ENCODE data around the gene ITGA4. TPM values are rescaled to one million over a fixed set of nuclear protein-coding genes. Genes with fewer than 3 reads are reported as not detected.
"Not testable (repeated sequence)": the region's sequence is repeated elsewhere in the genome, so short reads cannot be mapped to it uniquely, and the experiment has no call there.

The ITGA4 gene
- total RNA-seq, 3 donors from 2014 or later = 6.7 to 12.5 (median 11.7) TPM

DNA sequence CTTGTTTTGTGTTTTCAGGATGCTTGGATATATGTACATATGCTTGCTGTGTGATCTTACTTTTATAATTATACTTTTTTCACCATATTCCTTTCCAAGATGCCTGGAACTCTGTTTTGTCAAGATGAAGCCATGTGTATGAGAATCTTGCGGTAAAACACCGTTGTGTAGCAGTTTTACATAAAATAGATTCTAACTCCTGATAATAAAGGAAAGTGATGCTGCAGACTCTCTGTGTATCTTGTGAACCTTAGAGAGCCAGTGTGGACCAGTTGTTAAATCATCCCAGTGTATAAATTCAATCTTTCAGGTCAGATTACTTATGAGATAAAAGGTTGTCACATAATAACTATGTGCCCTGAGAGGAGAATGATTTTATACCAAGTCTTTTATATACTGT is 12.5 kb upstream of the ITGA4 start:
- Histone ChIP-seq H3K27ac (no peak overlapping the region), H3K36me3 (no peaks in the 10 kb centered on the region), H3K4me3 (no peak overlapping the region), H3K4me1 (no peaks in the 10 kb centered on the region), H3K9me3 (no peaks in the 10 kb centered on the region), H3K27me3 (no peaks in the 10 kb centered on the region)
- TF ChIP-seq POLR2AphosphoS5 (IDR thresholded peaks at IDR 0.05) (no peak), POLR2A (IDR thresholded peaks at IDR 0.05) (no peak), CTCF (IDR thresholded peaks at IDR 0.05) (no peak)
- intact Hi-C loops (cut with DNase I; ENCODE audit: low total_unique reads) = no loop called here
- no peak for DNase-seq (ENCODE audit: low spot score in 2 of 2)

- Histone ChIP-seq H3K4me1 (no peaks in the 10 kb centered on the region), H3K9me3 (no peaks in the 10 kb centered on the region), H3K27ac (no peak overlapping the region), H3K4me3 (no peak overlapping the region), H3K27me3 (no peaks in the 10 kb centered on the region), H3K36me3 (no peaks in the 10 kb centered on the region)
- DNase-seq (ENCODE audit: low spot score in 2 of 2) = no peak
- TF ChIP-seq POLR2AphosphoS5 (IDR thresholded peaks at IDR 0.05) (no peak), POLR2A (IDR thresholded peaks at IDR 0.05) (no peak), CTCF (IDR thresholded peaks at IDR 0.05) (no peak)
- intact Hi-C loops (cut with DNase I; ENCODE audit: low total_unique reads) = no loop called here
These were observed 10.2 kb upstream of the ITGA4 start for GRCh38 chr2:181446985-181447384.

- intact Hi-C loops (cut with DNase I; ENCODE audit: low total_unique reads); H3K27me3 ChIP-seq; H3K36me3 ChIP-seq; H3K4me3 ChIP-seq; DNase-seq (ENCODE audit: low spot score in 2 of 2); H3K27ac ChIP-seq; H3K9me3 ChIP-seq; H3K4me1 ChIP-seq: not testable (repeated sequence)
These were observed 7.9 kb upstream of the ITGA4 start for GRCh38 chr2:181449278-181449677.

- H3K27ac ChIP-seq = no peak overlapping the region
- H3K4me3 ChIP-seq = no peak overlapping the region
- H3K27me3 ChIP-seq = peaks cover 2 to 7% of the 10 kb centered on the region in 2 donors
- intact Hi-C loops (cut with DNase I; ENCODE audit: low total_unique reads) = no loop called here
- TF ChIP-seq POLR2AphosphoS5 (IDR thresholded peaks at IDR 0.05) (no peak), POLR2A (IDR thresholded peaks at IDR 0.05) (no peak), CTCF (IDR thresholded peaks at IDR 0.05) (no peak)
- no peaks in the 10 kb centered on the region for H3K36me3 ChIP-seq
- H3K4me1 ChIP-seq = no peaks in the 10 kb centered on the region
- no peak for DNase-seq (ENCODE audit: low spot score in 2 of 2)
- no peaks in the 10 kb centered on the region for H3K9me3 ChIP-seq
These were observed 2.3 kb upstream of the ITGA4 start for GRCh38 chr2:181454686-181455450.

DNA sequence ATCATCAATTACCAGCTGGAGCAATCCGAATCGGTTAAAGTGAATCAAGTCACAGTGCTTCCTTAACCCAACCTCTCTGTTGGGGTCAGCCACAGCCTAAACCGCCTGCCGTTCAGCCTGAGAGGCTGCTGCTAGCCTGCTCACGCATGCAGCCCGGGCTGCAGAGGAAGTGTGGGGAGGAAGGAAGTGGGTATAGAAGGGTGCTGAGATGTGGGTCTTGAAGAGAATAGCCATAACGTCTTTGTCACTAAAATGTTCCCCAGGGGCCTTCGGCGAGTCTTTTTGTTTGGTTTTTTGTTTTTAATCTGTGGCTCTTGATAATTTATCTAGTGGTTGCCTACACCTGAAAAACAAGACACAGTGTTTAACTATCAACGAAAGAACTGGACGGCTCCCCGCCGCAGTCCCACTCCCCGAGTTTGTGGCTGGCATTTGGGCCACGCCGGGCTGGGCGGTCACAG is 496 bp upstream of the ITGA4 start:
- H3K27ac ChIP-seq = peak overlapping the region; percentile 3 to 78
- TF ChIP-seq CTCF (IDR thresholded peaks at IDR 0.05) (no peak), POLR2A (IDR thresholded peaks at IDR 0.05) (no peak), POLR2AphosphoS5 (IDR thresholded peaks at IDR 0.05) (no peak)
- no peaks in the 10 kb centered on the region for H3K4me1 ChIP-seq
- intact Hi-C loops (cut with DNase I; ENCODE audit: low total_unique reads) = no loop called here
- peaks cover 2 to 7% of the 10 kb centered on the region in 2 donors for H3K27me3 ChIP-seq
- H3K36me3 ChIP-seq = no peaks in the 10 kb centered on the region
- peak in 1 of 2 donors; percentile 23 for DNase-seq (ENCODE audit: low spot score in 2 of 2)
- H3K9me3 ChIP-seq = no peaks in the 10 kb centered on the region
- peak overlapping the region; percentile 52 to 84 (median 53) for H3K4me3 ChIP-seq

Data from breast epithelium (tissue), 4 donors.